MM.1S (cell line): ENCODE measurements around the gene MAPK9.

Experiments
- CTCF ChIP-seq: fragments of 300-600 bp; sonication (generic); IDR thresholded peaks from 2 replicates; pipeline ENCODE4 v1.5.1; 2016; ENCODE audit warnings: antibody characterized with exemption, low read length, mixed read lengths
- EZH2 ChIP-seq: fragments of 300-600 bp; sonication (generic); optimal IDR thresholded peaks from 2 replicates; pipeline ENCODE3; 2017; ENCODE audit warnings: low read depth, mild to moderate bottlenecking, antibody characterized with exemption, low read length, mixed read lengths

- TF ChIP-seq CTCF (no peak), EZH2 (no peak)
Observed at GRCh38 chr5:180199390-180199789, 92.5 kb downstream of the MAPK9 start.
